ENCODE measurements around the gene SMOC2.
"Not testable (repeated sequence)": the region's sequence is repeated elsewhere in the genome, so short reads cannot be mapped to it uniquely, and the experiment has no call there.

The SMOC2 gene

DNA sequence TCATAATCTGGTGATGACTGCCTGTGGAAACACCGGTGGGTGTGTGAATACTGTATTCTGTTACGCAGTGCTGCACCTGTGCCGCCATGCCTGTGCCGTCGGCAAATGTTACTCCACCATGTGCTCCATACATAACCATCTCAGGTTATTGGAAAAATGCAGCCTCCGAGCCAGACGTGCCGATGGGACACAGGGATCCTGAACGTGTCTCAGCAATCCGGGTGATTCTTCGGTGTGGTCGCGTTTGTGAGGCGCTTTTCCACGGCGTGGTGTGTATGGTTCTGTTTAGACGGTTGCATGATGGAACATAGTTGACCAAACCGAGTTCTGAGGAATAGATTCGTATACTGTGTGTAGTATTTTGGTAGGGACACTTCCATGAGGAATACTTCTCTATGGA lies 130.3 kb downstream of the SMOC2 start:
- no peaks in the 10 kb centered on the region for H3K4me1 Mint-ChIP-seq (ENCODE audit: low read depth)
- no peaks in the 10 kb centered on the region for H3K27me3 Mint-ChIP-seq (ENCODE audit: low read depth)
- H3K9me3 Mint-ChIP-seq: no peaks in the 10 kb centered on the region
- no peak overlapping the region for H3K4me3 Mint-ChIP-seq
- no peaks in the 10 kb centered on the region for H3K36me3 Mint-ChIP-seq (ENCODE audit: low read depth)
- DNase-seq (ENCODE audit: low spot score): no peak
- no peak overlapping the region for H3K27ac Mint-ChIP-seq

DNA sequence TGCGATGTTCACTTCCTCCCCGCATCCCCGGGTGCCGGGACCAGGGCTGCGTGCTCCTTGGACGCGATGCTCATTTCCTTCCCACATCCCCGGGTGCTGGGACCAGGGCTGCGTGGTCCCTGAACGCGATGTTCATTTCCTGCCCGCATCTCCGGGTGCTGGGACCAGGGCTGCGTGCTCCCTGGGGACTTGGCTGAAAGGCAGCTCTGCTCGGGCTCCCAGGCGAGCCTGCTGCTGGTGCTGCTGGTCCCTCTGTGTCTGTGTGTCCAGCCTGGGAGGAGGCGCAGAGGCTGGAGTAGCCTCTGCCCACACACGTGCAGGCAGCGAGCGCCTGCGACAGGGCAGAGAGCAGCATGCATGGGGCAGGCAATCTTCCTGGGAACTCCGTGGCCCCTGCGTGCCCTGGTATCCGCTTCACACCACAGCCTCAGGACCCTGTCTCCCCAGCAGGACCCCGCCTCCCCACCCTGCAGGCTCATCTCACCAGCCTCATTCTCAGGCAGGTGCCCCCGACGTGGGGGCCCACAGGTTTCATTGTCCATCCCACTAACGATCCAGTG lies 132.4 kb downstream of the SMOC2 start:
- H3K36me3 Mint-ChIP-seq (ENCODE audit: low read depth); H3K27me3 Mint-ChIP-seq (ENCODE audit: low read depth); H3K4me3 Mint-ChIP-seq; H3K9me3 Mint-ChIP-seq; H3K27ac Mint-ChIP-seq; DNase-seq (ENCODE audit: low spot score); H3K4me1 Mint-ChIP-seq (ENCODE audit: low read depth): not testable (repeated sequence)

DNA sequence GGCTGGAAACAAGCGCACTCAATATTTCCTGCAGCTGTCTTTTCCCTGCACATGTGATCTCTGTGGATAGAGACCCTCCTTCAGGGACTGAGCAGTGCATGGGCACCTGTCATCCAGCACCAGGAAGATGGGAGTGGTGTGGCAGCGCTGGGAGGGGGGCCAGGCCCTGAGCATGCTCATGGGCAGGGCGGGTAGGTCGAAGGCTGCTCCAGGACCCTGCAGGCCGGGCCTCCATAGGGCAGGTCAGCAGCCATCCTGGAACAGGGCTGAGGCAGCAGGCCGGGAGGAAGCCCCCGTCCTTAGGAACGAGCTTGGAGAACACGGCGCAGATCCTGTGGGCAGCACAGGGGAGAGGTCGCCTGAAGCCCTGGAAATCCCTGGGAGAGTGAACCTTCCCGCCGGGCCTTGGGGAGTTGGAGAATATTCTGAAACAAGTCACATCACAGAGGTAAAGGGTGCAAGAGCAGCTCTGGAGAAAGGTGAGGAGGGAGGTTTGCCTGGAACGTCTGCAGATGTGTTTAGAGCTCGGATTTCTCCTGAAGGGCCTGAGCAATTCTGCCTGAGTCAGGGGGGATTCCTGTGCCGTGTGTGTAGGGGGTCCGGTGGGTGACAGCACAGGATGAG lies 133.2 kb downstream of the SMOC2 start:
- Mint-ChIP-seq H3K4me3 (no peak overlapping the region), H3K27ac (no peak overlapping the region), H3K27me3 (ENCODE audit: low read depth) (no peaks in the 10 kb centered on the region), H3K36me3 (ENCODE audit: low read depth) (no peaks in the 10 kb centered on the region), H3K9me3 (no peaks in the 10 kb centered on the region), H3K4me1 (ENCODE audit: low read depth) (no peaks in the 10 kb centered on the region)
- DNase-seq (ENCODE audit: low spot score): no peak

DNA sequence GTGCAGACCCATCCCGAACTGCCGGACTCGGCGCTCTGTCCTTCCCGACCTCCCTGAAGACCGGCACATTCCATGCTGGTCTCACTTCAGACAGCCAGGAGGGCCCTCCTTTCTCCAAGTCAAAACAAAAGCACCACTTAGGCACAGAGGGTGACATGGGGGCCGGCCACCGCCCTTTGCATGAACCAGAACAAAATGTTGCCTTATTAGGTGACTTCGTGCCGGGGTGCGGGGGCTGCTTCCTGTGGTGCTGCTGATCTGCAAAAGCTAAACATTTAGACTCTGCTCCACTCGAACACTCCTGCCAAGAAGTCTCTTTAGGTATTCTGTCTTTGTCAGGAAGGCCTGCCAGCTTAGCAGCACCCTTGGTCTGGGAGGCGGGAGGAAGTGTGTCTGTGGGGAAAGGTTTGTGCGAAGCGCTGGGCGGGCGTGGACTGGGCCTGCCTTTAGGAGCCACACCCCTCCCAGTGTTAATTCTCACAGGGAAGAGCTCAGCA lies 133.8 kb downstream of the SMOC2 start:
- Mint-ChIP-seq H3K27me3 (ENCODE audit: low read depth) (no peaks in the 10 kb centered on the region), H3K36me3 (ENCODE audit: low read depth) (no peaks in the 10 kb centered on the region), H3K27ac (no peak overlapping the region), H3K4me1 (ENCODE audit: low read depth) (no peaks in the 10 kb centered on the region), H3K9me3 (no peaks in the 10 kb centered on the region), H3K4me3 (no peak overlapping the region)
- DNase-seq (ENCODE audit: low spot score): no peak

DNA sequence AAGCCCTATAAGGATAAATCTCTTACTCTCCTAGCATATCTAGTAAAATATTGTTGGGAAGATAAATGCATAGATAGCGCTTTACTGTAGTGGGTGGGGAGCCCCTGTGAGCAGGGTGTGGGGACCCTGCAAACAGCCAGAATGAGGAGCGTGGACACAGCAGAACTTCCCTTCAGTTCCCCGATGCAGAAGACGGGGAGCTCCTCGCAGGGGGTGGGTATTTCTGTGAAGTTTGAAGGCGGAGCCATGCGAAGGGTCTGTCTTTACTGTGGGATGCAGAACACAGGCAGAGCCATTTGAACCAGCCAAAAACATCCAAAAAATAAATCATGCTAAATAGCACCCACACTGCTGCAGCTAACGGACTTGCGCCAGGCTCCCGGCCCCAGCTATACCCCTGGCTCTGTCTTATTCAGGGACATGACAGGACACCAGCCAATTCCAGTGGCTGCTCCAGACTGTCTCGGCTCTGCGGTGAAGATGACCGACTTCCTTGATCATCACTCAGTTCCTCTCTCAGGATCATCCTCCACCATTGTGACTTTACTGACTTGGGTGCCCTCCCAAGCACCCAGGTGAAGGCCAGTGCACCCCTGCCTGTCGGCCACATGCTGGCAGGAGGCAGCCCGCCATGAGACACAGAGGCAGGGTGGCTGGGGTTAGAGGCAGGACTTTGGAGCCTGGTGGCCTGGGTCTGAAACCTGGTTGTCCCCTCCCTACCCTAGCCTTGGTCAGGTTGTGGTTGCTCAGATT lies 134.5 kb downstream of the SMOC2 start:
- H3K9me3 Mint-ChIP-seq: no peaks in the 10 kb centered on the region
- H3K27ac Mint-ChIP-seq: no peak overlapping the region
- H3K27me3 Mint-ChIP-seq (ENCODE audit: low read depth): no peaks in the 10 kb centered on the region
- no peaks in the 10 kb centered on the region for H3K36me3 Mint-ChIP-seq (ENCODE audit: low read depth)
- H3K4me1 Mint-ChIP-seq (ENCODE audit: low read depth): no peaks in the 10 kb centered on the region
- DNase-seq (ENCODE audit: low spot score): no peak
- no peak overlapping the region for H3K4me3 Mint-ChIP-seq

DNA sequence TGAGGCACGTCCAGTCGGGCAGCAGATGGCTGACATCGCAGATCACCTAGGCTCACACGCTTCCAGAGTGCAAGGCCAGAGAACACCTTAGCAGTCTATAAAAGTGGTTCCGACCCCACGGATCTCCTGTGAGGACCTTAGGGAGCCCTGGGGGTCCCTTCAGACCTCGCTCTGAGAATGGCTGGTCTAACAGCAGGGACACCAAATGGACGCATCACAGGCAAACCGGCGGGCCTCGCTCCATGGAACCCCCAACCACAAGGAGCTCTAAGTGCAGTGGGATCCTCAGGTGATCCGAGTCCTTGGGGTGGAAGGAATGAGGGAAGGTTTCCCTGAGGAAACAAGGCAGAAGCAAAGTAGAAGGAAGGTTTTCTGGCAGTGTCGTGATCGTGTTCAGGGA lies 135.4 kb downstream of the SMOC2 start:
- Mint-ChIP-seq H3K9me3 (no peaks in the 10 kb centered on the region), H3K36me3 (ENCODE audit: low read depth) (no peaks in the 10 kb centered on the region), H3K4me1 (ENCODE audit: low read depth) (no peaks in the 10 kb centered on the region), H3K4me3 (no peak overlapping the region), H3K27me3 (ENCODE audit: low read depth) (no peaks in the 10 kb centered on the region), H3K27ac (no peak overlapping the region)
- DNase-seq (ENCODE audit: low spot score): no peak

DNA sequence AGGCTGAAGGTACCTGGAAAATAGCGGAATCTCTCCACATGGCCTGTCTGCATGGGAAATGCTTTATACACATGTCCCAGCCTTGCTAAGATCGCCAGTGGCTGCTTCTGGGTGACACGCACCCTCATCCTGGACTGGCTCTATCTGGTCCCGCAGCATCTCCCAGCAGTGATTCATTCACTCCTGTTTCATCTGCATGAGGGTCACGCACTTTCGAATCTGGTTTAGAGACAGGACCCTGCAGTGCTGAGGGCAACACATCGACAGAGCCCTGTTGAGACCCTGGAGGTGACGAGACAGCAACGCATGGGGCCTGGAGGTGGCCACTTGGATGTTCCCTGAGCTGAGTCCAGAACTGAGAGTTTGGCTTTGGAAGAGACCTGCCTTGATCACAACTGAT lies 136.5 kb downstream of the SMOC2 start:
- no peaks in the 10 kb centered on the region for H3K4me1 Mint-ChIP-seq (ENCODE audit: low read depth)
- no peaks in the 10 kb centered on the region for H3K36me3 Mint-ChIP-seq (ENCODE audit: low read depth)
- no peak for DNase-seq (ENCODE audit: low spot score)
- no peaks in the 10 kb centered on the region for H3K9me3 Mint-ChIP-seq
- H3K27ac Mint-ChIP-seq: no peak overlapping the region
- no peak overlapping the region for H3K4me3 Mint-ChIP-seq
- H3K27me3 Mint-ChIP-seq (ENCODE audit: low read depth): no peaks in the 10 kb centered on the region

DNA sequence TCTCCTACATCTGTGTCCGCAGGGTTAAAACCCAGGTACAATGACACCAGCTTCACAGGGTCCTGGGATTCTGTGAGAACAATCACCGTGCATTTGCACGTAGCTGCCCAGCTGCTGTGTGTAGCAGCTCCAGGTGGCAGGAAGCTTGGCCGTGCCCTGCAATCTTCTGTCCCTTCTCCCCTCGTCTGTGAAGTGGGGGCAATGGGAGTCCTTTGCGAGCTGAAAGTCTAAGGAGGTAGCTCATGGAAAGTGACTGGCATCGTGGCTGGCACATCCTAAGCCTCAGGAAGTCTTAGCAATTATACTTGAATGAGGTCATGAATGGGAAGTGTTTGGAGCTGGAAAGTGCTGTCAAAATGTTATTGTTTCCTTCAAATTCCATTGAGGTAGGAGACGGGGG lies 137.1 kb downstream of the SMOC2 start:
- no peak overlapping the region for H3K4me3 Mint-ChIP-seq
- no peaks in the 10 kb centered on the region for H3K27me3 Mint-ChIP-seq (ENCODE audit: low read depth)
- no peaks in the 10 kb centered on the region for H3K36me3 Mint-ChIP-seq (ENCODE audit: low read depth)
- H3K9me3 Mint-ChIP-seq: no peaks in the 10 kb centered on the region
- H3K27ac Mint-ChIP-seq: no peak overlapping the region
- DNase-seq (ENCODE audit: low spot score): no peak
- H3K4me1 Mint-ChIP-seq (ENCODE audit: low read depth): no peaks in the 10 kb centered on the region

DNA sequence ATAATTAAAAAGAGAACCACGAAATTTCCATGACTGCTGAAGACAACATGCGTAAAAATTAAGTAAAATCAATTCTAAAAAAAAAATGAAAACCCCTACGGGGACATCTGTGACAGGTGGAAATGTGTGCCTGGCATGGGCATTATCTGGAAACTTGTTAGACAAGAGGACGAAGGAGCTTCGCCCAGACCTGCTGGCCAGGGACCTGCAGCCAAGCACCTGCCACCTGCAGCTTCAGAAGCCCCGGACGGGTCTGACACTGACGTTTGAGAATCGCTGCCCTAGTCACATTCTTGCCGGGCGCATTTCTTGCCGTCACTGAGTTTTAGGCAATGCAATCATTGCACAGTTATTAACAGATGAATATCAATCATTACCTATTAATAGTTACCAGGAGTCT lies 140.3 kb downstream of the SMOC2 start:
- Mint-ChIP-seq H3K27ac (no peak overlapping the region), H3K4me3 (no peak overlapping the region), H3K4me1 (ENCODE audit: low read depth) (no peaks in the 10 kb centered on the region), H3K27me3 (ENCODE audit: low read depth) (no peaks in the 10 kb centered on the region), H3K9me3 (no peaks in the 10 kb centered on the region), H3K36me3 (ENCODE audit: low read depth) (no peaks in the 10 kb centered on the region)
- no peak for DNase-seq (ENCODE audit: low spot score)

DNA sequence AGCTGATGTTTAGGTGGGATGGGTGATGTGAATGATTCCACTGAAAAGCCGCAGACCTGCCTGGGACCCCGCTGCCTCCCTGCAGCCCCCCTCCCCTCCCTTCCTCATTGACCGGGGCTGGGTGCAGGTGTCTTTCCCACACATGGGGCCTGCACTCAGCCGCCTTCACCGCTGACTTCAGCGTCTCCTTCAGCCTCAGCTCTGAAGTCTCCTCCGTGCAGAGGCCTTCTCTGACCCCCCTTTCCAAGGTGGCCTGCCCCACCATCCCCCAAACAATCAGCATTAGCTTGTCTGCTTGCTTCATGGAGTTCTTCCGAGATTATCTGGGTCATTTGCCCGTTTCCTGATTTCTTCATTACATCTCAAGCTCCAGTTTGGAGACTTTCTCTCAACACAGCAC lies 140.7 kb downstream of the SMOC2 start:
- Mint-ChIP-seq H3K36me3 (ENCODE audit: low read depth) (no peaks in the 10 kb centered on the region), H3K27ac (no peak overlapping the region), H3K9me3 (no peaks in the 10 kb centered on the region), H3K27me3 (ENCODE audit: low read depth) (no peaks in the 10 kb centered on the region), H3K4me1 (ENCODE audit: low read depth) (no peaks in the 10 kb centered on the region), H3K4me3 (no peak overlapping the region)
- no peak for DNase-seq (ENCODE audit: low spot score)

DNA sequence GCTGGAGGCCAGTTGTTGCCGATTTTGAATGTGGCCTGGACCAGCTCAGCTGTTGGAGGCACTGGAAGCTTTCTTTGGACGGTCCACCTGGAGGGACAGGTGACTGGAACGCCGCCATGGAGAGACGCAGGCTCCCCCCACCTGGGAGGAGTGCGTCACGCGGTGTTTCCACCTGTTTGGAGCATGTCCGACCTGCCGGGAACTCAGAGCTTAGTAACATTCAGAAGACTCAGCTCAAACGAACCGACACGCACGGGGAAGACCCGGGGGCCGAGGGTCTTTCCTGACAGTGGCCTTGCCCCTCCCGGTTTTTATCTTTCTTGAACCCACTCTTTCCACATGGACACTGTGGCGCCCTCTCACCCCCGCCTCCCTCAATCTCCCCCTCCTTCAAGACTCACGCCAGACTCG lies 141.6 kb downstream of the SMOC2 start:
- H3K9me3 Mint-ChIP-seq: no peaks in the 10 kb centered on the region
- H3K27me3 Mint-ChIP-seq (ENCODE audit: low read depth): no peaks in the 10 kb centered on the region
- no peak overlapping the region for H3K4me3 Mint-ChIP-seq
- no peaks in the 10 kb centered on the region for H3K36me3 Mint-ChIP-seq (ENCODE audit: low read depth)
- no peak for DNase-seq (ENCODE audit: low spot score)
- H3K27ac Mint-ChIP-seq: no peak overlapping the region
- H3K4me1 Mint-ChIP-seq (ENCODE audit: low read depth): no peaks in the 10 kb centered on the region

DNA sequence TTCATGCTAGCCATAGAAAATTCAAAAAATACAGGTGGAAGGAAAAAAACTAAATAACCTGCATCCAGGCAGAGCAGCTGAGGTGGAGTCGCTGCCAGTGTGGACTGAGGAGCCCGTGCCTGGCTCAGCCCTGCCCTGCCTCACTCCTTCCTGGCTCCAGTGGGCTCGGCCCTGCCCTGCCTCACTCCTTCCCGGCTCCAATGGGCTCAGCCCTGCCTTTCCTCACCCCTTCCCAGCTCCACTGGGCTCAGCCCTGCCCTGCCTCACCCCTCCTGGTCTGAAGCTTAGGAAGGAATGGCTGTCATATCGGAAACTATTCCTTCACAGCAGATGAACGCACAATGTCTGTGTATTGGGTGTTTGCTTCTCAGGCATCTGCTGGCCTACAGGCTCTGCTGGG lies 142.1 kb downstream of the SMOC2 start:
- Mint-ChIP-seq H3K27ac (no peak overlapping the region), H3K27me3 (ENCODE audit: low read depth) (no peaks in the 10 kb centered on the region), H3K9me3 (no peaks in the 10 kb centered on the region), H3K4me3 (no peak overlapping the region), H3K4me1 (ENCODE audit: low read depth) (no peaks in the 10 kb centered on the region), H3K36me3 (ENCODE audit: low read depth) (no peaks in the 10 kb centered on the region)
- DNase-seq (ENCODE audit: low spot score): no peak

DNA sequence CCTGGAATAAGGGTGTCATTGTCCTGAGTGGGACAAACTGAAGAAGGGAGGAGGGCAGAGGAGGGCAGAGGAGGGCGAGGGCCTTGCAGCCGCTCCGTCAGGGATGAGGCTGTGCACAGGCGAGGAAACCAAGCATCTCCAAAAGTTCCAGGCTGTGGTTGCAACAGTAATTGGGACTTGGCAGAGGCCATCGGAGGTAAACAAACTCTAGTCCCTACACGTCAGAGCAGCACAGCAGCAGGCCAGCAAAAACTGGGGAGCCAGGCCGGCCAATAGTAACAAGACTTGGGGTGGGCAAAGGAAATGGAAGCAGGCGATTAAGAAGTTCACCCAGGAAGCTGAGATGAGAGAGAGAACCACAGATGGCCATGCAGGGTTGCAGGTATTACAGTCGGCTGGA lies 142.8 kb downstream of the SMOC2 start:
- H3K9me3 Mint-ChIP-seq: no peaks in the 10 kb centered on the region
- H3K4me1 Mint-ChIP-seq (ENCODE audit: low read depth): no peaks in the 10 kb centered on the region
- H3K36me3 Mint-ChIP-seq (ENCODE audit: low read depth): no peaks in the 10 kb centered on the region
- H3K4me3 Mint-ChIP-seq: no peak overlapping the region
- no peaks in the 10 kb centered on the region for H3K27me3 Mint-ChIP-seq (ENCODE audit: low read depth)
- H3K27ac Mint-ChIP-seq: no peak overlapping the region
- DNase-seq (ENCODE audit: low spot score): no peak

DNA sequence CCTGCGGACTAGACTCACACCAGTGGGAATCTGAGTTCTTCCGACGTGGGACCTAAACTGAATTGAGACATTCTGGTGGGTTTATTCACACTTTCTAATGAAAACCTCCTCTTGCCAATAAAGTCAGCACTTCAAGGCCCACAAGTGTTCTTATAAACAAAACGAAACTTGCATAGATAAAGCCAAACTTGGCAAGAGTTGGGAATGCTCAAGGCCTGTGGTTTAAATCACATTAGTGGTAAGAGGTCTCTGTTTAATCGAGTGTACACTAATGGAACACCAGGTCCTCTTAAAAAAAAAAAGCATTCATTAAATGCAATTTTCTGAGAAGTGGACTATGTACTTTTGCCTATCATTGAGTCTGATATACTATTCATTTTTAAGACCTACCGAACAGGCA lies 143.3 kb downstream of the SMOC2 start:
- no peak overlapping the region for H3K4me3 Mint-ChIP-seq
- no peaks in the 10 kb centered on the region for H3K36me3 Mint-ChIP-seq (ENCODE audit: low read depth)
- no peak for DNase-seq (ENCODE audit: low spot score)
- no peaks in the 10 kb centered on the region for H3K9me3 Mint-ChIP-seq
- no peaks in the 10 kb centered on the region for H3K27me3 Mint-ChIP-seq (ENCODE audit: low read depth)
- H3K27ac Mint-ChIP-seq: no peak overlapping the region
- H3K4me1 Mint-ChIP-seq (ENCODE audit: low read depth): no peaks in the 10 kb centered on the region
